ENCODE data around the gene SPIN1. TPM values are rescaled to one million over a fixed set of nuclear protein-coding genes. Genes with fewer than 3 reads are reported as not detected.

SPIN1 gene
- polyA plus RNA-seq, 10 donors = 53.3 to 80.0 (median 65.6) TPM

GRCh38 chr9:88387036-88387551, 1.1 kb upstream of the SPIN1 start:
- peak in 1 of 3 donors; percentile 59 for DNase-seq

- peak; percentile 26 to 88 (median 58) for DNase-seq
Measured at GRCh38 chr9:88387552-88388202, 567 bp upstream of the SPIN1 start.

GRCh38 chr9:88388886-88389605, 802 bp downstream of the SPIN1 start:
- peak; percentile 64 to 92 (median 81) for DNase-seq

- DNase-seq = peak in 1 of 3 donors; percentile 8
Measured at GRCh38 chr9:88390371-88390990, 2.2 kb downstream of the SPIN1 start.

- no peak for DNase-seq
Measured at GRCh38 chr9:88391236-88391635, 3.0 kb downstream of the SPIN1 start.

- peak in 1 of 3 donors; percentile 6 for DNase-seq
Measured at GRCh38 chr9:88391921-88392320, 3.7 kb downstream of the SPIN1 start.

- no peak for DNase-seq
Measured at GRCh38 chr9:88392549-88392948, 4.3 kb downstream of the SPIN1 start.

- peak in 2 of 3 donors; percentile 10 to 72 for DNase-seq
Measured at GRCh38 chr9:88396836-88397577, 8.8 kb downstream of the SPIN1 start.

- no peak for DNase-seq
Measured at GRCh38 chr9:88398016-88398415, 9.8 kb downstream of the SPIN1 start.

- DNase-seq = peak in 2 of 3 donors; percentile 45 to 78
Measured at GRCh38 chr9:88399966-88400365, 11.7 kb downstream of the SPIN1 start.

GRCh38 chr9:88403340-88403739, 15.1 kb downstream of the SPIN1 start:
- DNase-seq = no peak

GRCh38 chr9:88406051-88406450, 17.8 kb downstream of the SPIN1 start:
- no peak for DNase-seq

GRCh38 chr9:88411471-88411870, 23.2 kb downstream of the SPIN1 start:
- no peak for DNase-seq

GRCh38 chr9:88414298-88414697, 26.1 kb downstream of the SPIN1 start:
- no peak for DNase-seq

- no peak for DNase-seq
Measured at GRCh38 chr9:88418025-88418424, 29.8 kb downstream of the SPIN1 start.

GRCh38 chr9:88418715-88419540, 30.7 kb downstream of the SPIN1 start:
- no peak for DNase-seq

- peak in 1 of 3 donors; percentile 5 for DNase-seq
Measured at GRCh38 chr9:88420227-88420626, 32.0 kb downstream of the SPIN1 start.

GRCh38 chr9:88421348-88421747, 33.1 kb downstream of the SPIN1 start:
- no peak for DNase-seq

GRCh38 chr9:88425538-88425950, 37.3 kb downstream of the SPIN1 start:
- DNase-seq = peak in 1 of 3 donors; percentile 6

GRCh38 chr9:88426651-88427050, 38.4 kb downstream of the SPIN1 start:
- no peak for DNase-seq

Measured in muscle of back (tissue), 11 donors.